Measurements from ENCODE around the gene TYROBP. TPM values are rescaled to one million over a fixed set of nuclear protein-coding genes. Genes with fewer than 3 reads are reported as not detected.

TYROBP gene
- total and polyA plus RNA-seq, 2 of the 8 experiments (the other 6 are each of a cell fraction or from before 2014, with no cell fraction given): 0.18 TPM; not detected in 1

- Histone ChIP-seq H3K4me1 (replicated peaks in 1 of 4; ENCODE audit: control insufficient read depth in 3 of 4, insufficient read depth in 4 of 4, low read length in 3 of 4) (peaks cover 0 to 23% (median 13%) of the 10 kb centered on the region in 4 experiments; a peak in 6 of 7 replicates), H2BK15ac (ENCODE audit: low read length) (no peak overlapping the region), H3K23ac (ENCODE audit: insufficient read length) (no peak overlapping the region), H2AFZ (ENCODE audit: low read length) (no peak overlapping the region), H3K18ac (ENCODE audit: extremely low read depth, low read length) (no peak overlapping the region), H3K79me2 (ENCODE audit: control insufficient read depth in 1 of 2, insufficient read depth in 2 of 2, low read length in 2 of 2) (no peaks in the 10 kb centered on the region), H3K4ac (replicated peaks; ENCODE audit: insufficient read length, low read depth, low read length) (no peak overlapping the region), H2BK12ac (ENCODE audit: low read depth, low read length) (no peak overlapping the region), H4K20me1 (replicated peaks in 1 of 2; ENCODE audit: control insufficient read depth in 1 of 2, insufficient read depth in 2 of 2, low read length in 2 of 2) (peaks cover 0 to 3% of the 10 kb centered on the region in 2 experiments), H2BK20ac (ENCODE audit: low read length) (no peak overlapping the region), H3K27ac (ENCODE audit: low read depth, low read length) (no peak overlapping the region), H3K9me3 (ENCODE audit: insufficient read depth in 2 of 2, low read depth in 1 of 2, low read length in 1 of 2) (no peaks in the 10 kb centered on the region), H3K27me3 (replicated peaks in 1 of 4; ENCODE audit: control insufficient read depth in 3 of 4, extremely low read depth in 1 of 4, insufficient read depth in 3 of 4, low read length in 3 of 4) (peaks cover 7 to 72% (median 65%) of the 10 kb centered on the region in 4 experiments), H2AK5ac (ENCODE audit: low read depth, low read length) (no peak overlapping the region), H3K23me2 (ENCODE audit: low read depth, low read length) (peaks cover 22% of the 10 kb centered on the region), H3K56ac (replicated peaks; ENCODE audit: insufficient read length, low read depth, low read length) (no peak overlapping the region), H3K36me3 (ENCODE audit: control insufficient read depth in 2 of 4, insufficient read depth in 4 of 4, low read length in 3 of 4) (no peaks in the 10 kb centered on the region), H4K91ac (replicated peaks; ENCODE audit: insufficient read length, low read length) (no peak overlapping the region), H3K4me3 (ENCODE audit: extremely low read depth in 1 of 4, insufficient read depth in 2 of 4, low read depth in 3 of 4, low read length in 4 of 4) (no peak overlapping the region), H3K79me1 (ENCODE audit: low read depth, low read length) (no peaks in the 10 kb centered on the region), H4K5ac (ENCODE audit: insufficient read length, low read depth, low read length) (no peak overlapping the region), H4K8ac (ENCODE audit: extremely low read depth, insufficient read depth, low read length) (no peak overlapping the region), H3K14ac (ENCODE audit: insufficient read length) (no peak overlapping the region), H2BK5ac (ENCODE audit: low read depth, low read length) (no peak overlapping the region), H2BK120ac (replicated peaks; ENCODE audit: low read depth, low read length) (no peak overlapping the region), H3K4me2 (ENCODE audit: insufficient read depth in 1 of 2, low read depth in 2 of 2, low read length in 2 of 2) (no peak overlapping the region), H3K9ac (replicated peaks in 1 of 4; ENCODE audit: extremely low read depth in 1 of 4, low read depth in 3 of 4, low read length in 3 of 4) (no peak overlapping the region)
- 92% methylated on average over 3 of the region's 4 CpGs; no CpG with 5 or more reads in 1 of the 2 experiments for WGBS, 2 experiments (ENCODE audit: extremely low coverage in 1 of 2, insufficient coverage in 1 of 2, insufficient read length in 1 of 2, insufficient replicate concordance in 2 of 2, low coverage in 1 of 2, low lambda C conversion rate in 2 of 2, missing lambda C conversion rate in 1 of 2)
- ChIA-PET CTCF (ENCODE audit: partially characterized antibody) (interaction anchor here (1.1 to 2.9 kb wide), 3 partner anchors 9 to 75 kb away, joined by 3 to 18 read pairs (median 4); no protein-coding TSS in a partner anchor), POLR2A (ENCODE audit: partially characterized antibody) (interaction anchor here (0.8 kb wide), 1 partner anchor 10 kb away, joined by 3 read pairs; no protein-coding TSS in a partner anchor)
- DNase-seq (ENCODE audit: low read depth in 1 of 2, low spot score in 2 of 2) (no peak), FAIRE-seq (no peak)
- TF ChIP-seq CREB1 (IDR thresholded peaks at IDR 0.05) (no peak), NANOG (IDR thresholded peaks at IDR 0.05; ENCODE audit: insufficient read depth, low read depth, low read length, poor library complexity, severe bottlenecking) (no peak), FOSL1 (IDR thresholded peaks at IDR 0.05; ENCODE audit: insufficient read depth, low read depth, low read length) (no peak), EZH2 (IDR thresholded peaks at IDR 0.05; ENCODE audit: low read depth, low read length, severe bottlenecking) (no peak), ATF2 (IDR thresholded peaks at IDR 0.05; ENCODE audit: low read length) (no peak), EGR1 (IDR thresholded peaks at IDR 0.05; ENCODE audit: borderline replicate concordance, low read depth, low read length) (no peak), ATF3 (IDR thresholded peaks at IDR 0.05; ENCODE audit: insufficient read depth, low read depth, low read length) (no peak), RNF2 (IDR thresholded peaks at IDR 0.05; ENCODE audit: borderline replicate concordance, low read depth, low read length, missing control alignments, poor library complexity, severe bottlenecking) (no peak), KDM5A (IDR thresholded peaks at IDR 0.05; ENCODE audit: low read length) (no peak), TAF1 (IDR thresholded peaks at IDR 0.05; ENCODE audit: low read depth, low read length) (no peak), SIRT6 (IDR thresholded peaks at IDR 0.05; ENCODE audit: low read length) (no peak)
These were observed 48.7 kb downstream of the TYROBP start for GRCh38 chr19:35859414-35859813.

Data from H1 (cell line).